Caco-2 (cell line): ENCODE results near the gene NOM1. TPM values are rescaled to one million over a fixed set of nuclear protein-coding genes. Genes with fewer than 3 reads are reported as not detected.

Experiments
- BruUV-seq: library from RNA; stranded (reverse); fragments of 400-500 nt; replicated peaks from 2 replicates; lab custom pipeline; 2021; lab: Mats Ljungman, UMichigan
- CTCF ChIA-PET: fragments of 300-600 bp; sonication (Branson Sonifier 250); formaldehyde crosslinking; loops from one replicate; lab custom pipeline; 2022; ENCODE audit warnings: antibody characterized with exemption; lab: Charles Lee
- POLR2A ChIA-PET: fragments of 300-600 bp; sonication (Branson Sonifier 250); formaldehyde crosslinking; loops from one replicate; lab custom pipeline; 2022; ENCODE audit warnings: antibody characterized with exemption; lab: Charles Lee
- DNase-seq, 2 experiments: peaks; one replicate each; pipeline versions ENCODE4 v3.0.0 to v3.0.0-alpha.2; 2020 to 2022
- H3K27me3 ChIP-seq: replicated peaks from 2 replicates; pipeline ENCODE4 v1.6.0; 2011; ENCODE audit warnings: low read length; ENCODE audit not compliant: control insufficient read depth, insufficient read depth
- H3K36me3 ChIP-seq: 2 replicates; pipeline ENCODE4 v1.5.1; 2011; ENCODE audit warnings: low read length; ENCODE audit not compliant: control insufficient read depth, insufficient read depth
- H3K4me1 ChIP-seq: fragments of 250-450 bp; sonication (Bioruptor Pico); 2 replicates; pipeline ENCODE4 v1.5.1; 2020; ENCODE audit warnings: mild to moderate bottlenecking
- H3K4me3 ChIP-seq: 2 replicates; pipeline ENCODE4 v1.5.1; 2011; ENCODE audit warnings: low read depth, mild to moderate bottlenecking, control low read depth, low read length
- H3K9me3 ChIP-seq: fragments of 250-450 bp; sonication (Bioruptor Pico); 2 replicates; pipeline ENCODE4 v1.5.1; 2020; ENCODE audit warnings: mild to moderate bottlenecking, moderate library complexity
- H3K27ac Mint-ChIP-seq: one replicate; pipeline ENCODE4 v1.8.0; 2022; ENCODE audit warnings: mixed read lengths; ENCODE audit not compliant: unreplicated experiment
- H3K27me3 Mint-ChIP-seq: one replicate; pipeline ENCODE4 v1.8.0; 2022; ENCODE audit warnings: mixed read lengths; ENCODE audit not compliant: insufficient read depth, unreplicated experiment
- H3K36me3 Mint-ChIP-seq: one replicate; pipeline ENCODE4 v1.8.0; 2022; ENCODE audit warnings: mild to moderate bottlenecking, mixed read lengths; ENCODE audit not compliant: insufficient read depth, unreplicated experiment
- H3K4me1 Mint-ChIP-seq: one replicate; pipeline ENCODE4 v1.8.0; 2022; ENCODE audit warnings: low read depth, mixed read lengths; ENCODE audit not compliant: unreplicated experiment
- H3K4me3 Mint-ChIP-seq: one replicate; pipeline ENCODE4 v1.8.0; 2022; ENCODE audit warnings: mild to moderate bottlenecking, moderate library complexity, mixed read lengths; ENCODE audit not compliant: unreplicated experiment
- H3K9me3 Mint-ChIP-seq: one replicate; pipeline ENCODE4 v1.8.0; 2022; ENCODE audit warnings: mixed read lengths; ENCODE audit not compliant: unreplicated experiment
- CTCF ChIP-seq, 2 experiments: fragments of 200-600 bp in 1 of 2; IDR thresholded peaks; 1 replicate in 1 of 2; 2 replicates in 1 of 2; pipeline versions ENCODE4 v1.5.1 to v1.8.0; 2011 to 2022; ENCODE audit warnings: antibody characterized with exemption in 1 of 2, control low read depth in 1 of 2, inconsistent platforms in 1 of 2, low read depth in 1 of 2, low read length in 1 of 2, mild to moderate bottlenecking in 1 of 2, moderate library complexity in 1 of 2; ENCODE audit not compliant: insufficient read depth in 1 of 2, severe bottlenecking in 1 of 2, unreplicated experiment in 1 of 2
- intact Hi-C: fragments of 100-400 bp; cut with micrococcal nuclease; formaldehyde crosslinking; loops from one replicate; pipeline ENCODE4 v1.10.0; 2022; ENCODE audit not compliant: unreplicated experiment
- total RNA-seq: library from RNA; stranded (reverse); gene quantifications from 2 replicates; pipeline ENCODE4 v1.2.3, GENCODE V29; 2022

NOM1 gene
- total RNA-seq, 1 experiment from 2014 or later, result 37.7 TPM

DNA sequence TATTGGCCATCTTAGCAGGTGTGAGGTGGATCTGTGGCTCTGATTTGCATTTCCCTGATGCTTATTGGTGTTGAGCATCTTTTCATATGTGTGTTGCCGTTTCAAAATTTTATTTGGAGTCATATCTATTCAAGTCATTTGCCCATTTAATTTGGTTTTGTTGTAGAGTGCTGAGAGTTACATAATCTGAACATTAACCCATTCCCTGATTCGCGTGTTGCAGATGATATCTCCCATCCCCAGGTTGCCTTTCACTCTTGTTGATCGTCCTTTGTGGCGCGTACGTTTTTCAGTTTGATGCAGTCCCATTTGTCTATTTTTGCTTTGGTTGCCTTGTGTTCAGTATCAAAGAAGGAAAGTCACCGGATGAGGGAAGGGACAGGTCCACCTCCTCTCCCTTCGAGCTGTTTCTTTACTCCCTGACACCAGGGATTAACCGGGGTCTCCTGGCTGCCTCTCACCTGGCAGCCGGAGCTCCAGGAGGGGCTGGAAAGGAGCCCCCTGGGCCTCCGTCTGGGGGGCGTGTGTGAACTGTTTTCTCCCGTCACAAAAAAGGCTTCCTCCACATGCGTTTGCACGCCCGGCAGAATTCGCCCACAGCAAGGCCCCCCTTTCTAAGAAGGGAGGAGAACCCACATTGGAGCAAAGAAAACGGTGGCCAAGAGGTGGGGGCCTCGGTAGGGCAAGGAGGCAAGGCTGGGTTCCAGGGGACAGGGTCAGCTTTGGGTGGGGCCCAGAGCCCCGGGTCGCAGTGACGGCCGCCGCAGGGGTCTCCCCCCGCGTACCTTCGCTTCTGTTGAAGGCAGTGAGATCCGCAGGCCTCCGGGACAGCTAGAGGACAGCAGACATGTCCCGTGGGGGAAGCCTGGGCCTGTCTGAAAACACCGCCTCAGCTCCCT is 52.7 kb downstream of the NOM1 start:
- POLR2A ChIA-PET, result no interaction called here
- TF ChIP-seq CTCF (IDR thresholded peaks at IDR 0.05; ENCODE audit: insufficient read depth in 1 of 2, low read depth in 1 of 2, low read length in 1 of 2, severe bottlenecking in 1 of 2, unreplicated experiment in 1 of 2), result no peak
- H3K4me1 Mint-ChIP-seq, result peaks cover 6% of the 10 kb centered on the region
- peak overlapping the region; percentile 83 for H3K27ac Mint-ChIP-seq
- H3K9me3 Mint-ChIP-seq, result no peaks in the 10 kb centered on the region
- Histone ChIP-seq H3K27me3 (no peaks in the 10 kb centered on the region), H3K9me3 (no peaks in the 10 kb centered on the region), H3K4me1 (peaks cover 15% of the 10 kb centered on the region), H3K36me3 (0 out of 2 replicates have a peak, but pooled peaks cover 2% of the 10 kb centered on the region), H3K4me3 (no peak overlapping the region)
- BruUV-seq, result no TSS peak
- intact Hi-C loops, result no loop called here
- CTCF ChIA-PET, result interaction anchor here (0.7 kb wide), 1 partner anchor 109 kb away, joined by 3 read pairs; the partner anchor contains the start of gene LMBR1
- H3K4me3 Mint-ChIP-seq, result peak overlapping the region; percentile 73
- no peak for DNase-seq
- H3K27me3 Mint-ChIP-seq, result no peaks in the 10 kb centered on the region
- H3K36me3 Mint-ChIP-seq, result peaks cover 42% of the 10 kb centered on the region

DNA sequence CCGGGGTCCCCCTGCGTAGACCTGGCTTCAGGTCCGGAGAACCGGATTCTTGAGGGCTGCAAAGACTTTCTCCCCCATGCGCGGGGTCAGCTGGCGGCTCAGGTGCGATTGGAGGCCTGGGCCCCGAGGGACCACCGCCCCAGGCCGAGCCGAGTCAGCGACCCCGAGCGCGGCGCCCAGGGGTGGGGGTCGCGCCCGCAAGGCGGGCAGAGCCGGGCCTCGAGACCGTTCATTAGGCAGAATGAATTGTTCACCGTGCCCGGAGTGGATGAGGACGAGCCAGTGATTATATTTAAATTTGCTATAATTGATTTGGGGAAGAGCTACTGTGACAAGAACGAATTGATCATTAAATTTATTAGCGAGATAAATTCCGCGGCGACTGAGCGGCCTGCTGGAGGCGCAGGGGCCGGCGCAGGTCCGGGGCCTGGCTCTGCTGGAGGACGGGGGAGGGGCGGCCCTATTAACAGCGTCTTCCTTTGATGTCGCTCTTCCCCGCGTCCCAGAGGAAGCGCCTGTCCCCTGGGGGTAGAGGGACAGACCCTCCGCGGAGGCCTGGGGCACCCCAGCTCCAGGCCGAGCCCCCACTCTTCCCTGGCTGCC is 53.4 kb downstream of the NOM1 start:
- H3K4me3 ChIP-seq, result no peak overlapping the region
- Mint-ChIP-seq H3K4me1 (peaks cover 6% of the 10 kb centered on the region), H3K36me3 (peaks cover 42% of the 10 kb centered on the region), H3K9me3 (no peaks in the 10 kb centered on the region), H3K4me3 (no peak overlapping the region), H3K27ac (no peak overlapping the region), H3K27me3 (no peaks in the 10 kb centered on the region)
- intact Hi-C loops, result no loop called here
- BruUV-seq, result no TSS peak
- peaks cover 2% of the 10 kb centered on the region; the same call in 1 of the 2 replicates for H3K36me3 ChIP-seq
- POLR2A ChIA-PET, result no interaction called here
- H3K4me1 ChIP-seq, result peaks cover 23% of the 10 kb centered on the region
- CTCF ChIA-PET, result no interaction called here
- H3K27me3 ChIP-seq, result no peaks in the 10 kb centered on the region
- no peaks in the 10 kb centered on the region for H3K9me3 ChIP-seq
- no peak for DNase-seq
- no peak for TF ChIP-seq CTCF (IDR thresholded peaks at IDR 0.05; ENCODE audit: insufficient read depth in 1 of 2, low read depth in 1 of 2, low read length in 1 of 2, severe bottlenecking in 1 of 2, unreplicated experiment in 1 of 2)

DNA sequence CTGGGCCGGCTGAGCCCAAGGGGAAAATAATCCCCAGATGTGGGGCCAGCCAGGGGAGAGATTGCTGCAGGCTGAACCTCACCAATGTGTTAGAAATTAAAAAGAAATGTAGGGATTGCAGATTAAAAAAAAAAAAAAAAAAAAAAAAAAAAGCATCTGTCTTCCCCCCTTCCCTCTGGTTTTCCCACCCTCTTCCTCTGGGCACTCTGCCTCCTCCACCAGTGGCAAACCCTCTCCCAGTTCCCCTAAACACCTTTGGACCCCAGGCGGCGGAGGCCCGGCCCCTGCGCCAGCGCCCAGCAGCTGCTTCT is 53.9 kb downstream of the NOM1 start:
- no peaks in the 10 kb centered on the region for H3K27me3 Mint-ChIP-seq
- peaks cover 6% of the 10 kb centered on the region for H3K4me1 Mint-ChIP-seq
- no peak for DNase-seq
- ChIA-PET CTCF (no interaction called here), POLR2A (no interaction called here)
- Histone ChIP-seq H3K4me1 (peaks cover 27% of the 10 kb centered on the region), H3K4me3 (no peak overlapping the region), H3K9me3 (no peaks in the 10 kb centered on the region), H3K36me3 (peaks cover 2% of the 10 kb centered on the region; the same call in 1 of the 2 replicates), H3K27me3 (no peaks in the 10 kb centered on the region)
- peak overlapping the region; percentile 21 for H3K4me3 Mint-ChIP-seq
- no TSS peak for BruUV-seq
- H3K9me3 Mint-ChIP-seq, result no peaks in the 10 kb centered on the region
- no peak overlapping the region for H3K27ac Mint-ChIP-seq
- TF ChIP-seq CTCF (IDR thresholded peaks at IDR 0.05; ENCODE audit: insufficient read depth in 1 of 2, low read depth in 1 of 2, low read length in 1 of 2, severe bottlenecking in 1 of 2, unreplicated experiment in 1 of 2), result no peak
- peaks cover 42% of the 10 kb centered on the region for H3K36me3 Mint-ChIP-seq
- intact Hi-C loops, result no loop called here
